Measurements from ENCODE around the gene IGFN1.
"Not testable (repeated sequence)": the region's sequence is repeated elsewhere in the genome, so short reads cannot be mapped to it uniquely, and the experiment has no call there.

IGFN1 gene

GRCh38 chr1:201190624-201191051 is at the start of gene IGFN1:
Gene IGFN1 (plus strand): TSS chr1:201190824. CDS start chr1:201193294, 2,470 bp downstream.
- no peak for DNase-seq

- no peak for DNase-seq
Observed at GRCh38 chr1:201140941-201141260, 49.7 kb upstream of the IGFN1 start.

- no peak for DNase-seq
Observed at GRCh38 chr1:201141418-201141817, 49.2 kb upstream of the IGFN1 start.

DNA sequence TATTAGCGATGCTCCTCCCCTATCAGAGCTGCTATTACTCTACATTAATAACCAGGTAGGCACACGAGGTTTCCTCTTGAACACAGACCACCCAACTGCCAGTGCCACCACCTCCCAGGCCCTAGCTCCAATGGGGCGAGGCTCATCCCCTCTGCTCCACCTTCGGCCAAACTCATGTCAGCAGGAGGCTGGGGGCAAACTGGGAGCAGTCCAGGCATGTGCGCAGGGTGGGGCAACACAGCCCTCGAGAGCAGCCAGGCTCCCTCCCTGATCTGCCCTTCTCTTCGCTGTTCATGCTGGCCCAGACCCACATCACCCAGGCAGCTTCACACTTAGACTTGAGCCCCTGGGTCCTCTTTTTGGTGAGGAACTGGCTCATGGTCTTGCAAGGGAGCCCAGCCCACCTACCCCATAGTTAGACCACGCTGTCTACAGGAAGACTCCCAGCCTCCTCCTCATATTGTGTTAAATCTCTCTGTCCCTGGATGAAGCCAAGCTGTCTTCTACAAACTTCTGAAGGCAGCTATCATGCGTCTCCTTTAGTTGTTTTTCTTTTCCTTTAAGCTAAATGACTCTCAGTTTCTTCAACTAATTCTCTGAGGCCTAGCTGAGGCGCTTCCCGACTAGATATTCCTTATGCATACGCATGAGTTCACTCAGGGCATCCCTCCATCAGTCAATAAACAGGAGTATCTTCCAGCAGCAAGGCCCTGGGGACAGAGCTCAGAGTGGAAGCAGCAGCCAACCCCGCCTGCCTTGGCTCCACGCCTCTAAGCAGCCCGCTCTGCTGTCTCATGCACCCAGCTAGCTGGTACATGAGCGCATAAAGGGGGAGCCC is 48.4 kb upstream of the IGFN1 start:
- no peak for DNase-seq

DNA sequence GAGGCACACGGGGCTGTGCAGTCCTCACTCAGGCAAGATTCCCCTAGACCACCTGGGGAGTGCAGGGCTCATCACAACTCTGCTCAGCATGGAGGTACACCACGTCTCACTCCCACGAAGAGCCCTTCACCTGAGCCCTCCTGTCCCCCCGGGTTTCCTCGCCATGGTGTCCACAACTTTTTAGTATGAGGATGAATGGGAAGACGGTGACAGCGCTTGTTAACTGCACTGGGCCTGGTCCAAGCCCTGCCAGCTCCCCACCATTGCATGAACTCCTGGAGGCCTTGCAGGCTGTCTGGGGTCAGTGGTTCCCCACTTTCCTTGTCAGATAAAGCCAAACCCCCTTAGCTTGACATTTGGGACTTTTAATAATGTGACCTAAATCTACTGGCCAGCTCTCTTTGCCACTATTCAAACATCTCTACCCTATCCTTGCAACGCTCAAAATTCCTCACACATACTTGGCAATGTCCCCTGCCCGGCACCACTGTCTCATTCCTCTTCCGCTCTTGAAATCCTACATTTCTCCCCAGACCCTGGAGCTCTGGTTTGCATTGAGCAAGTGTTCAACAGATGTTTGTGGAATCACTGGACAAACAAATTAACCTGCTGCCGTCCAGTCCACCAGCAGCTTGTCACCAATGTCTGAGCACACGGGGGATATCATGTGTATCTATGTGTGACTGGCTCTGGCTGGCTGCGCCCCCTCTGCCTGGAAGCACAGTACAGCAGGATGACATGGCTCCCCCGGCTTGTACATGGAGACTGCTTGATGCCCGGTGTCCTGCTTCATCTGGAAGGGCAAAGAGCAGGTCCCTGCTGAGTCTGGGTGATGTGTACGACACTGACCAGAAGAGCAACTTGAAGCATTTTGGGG is 47.5 kb upstream of the IGFN1 start:
- DNase-seq, result no peak

DNA sequence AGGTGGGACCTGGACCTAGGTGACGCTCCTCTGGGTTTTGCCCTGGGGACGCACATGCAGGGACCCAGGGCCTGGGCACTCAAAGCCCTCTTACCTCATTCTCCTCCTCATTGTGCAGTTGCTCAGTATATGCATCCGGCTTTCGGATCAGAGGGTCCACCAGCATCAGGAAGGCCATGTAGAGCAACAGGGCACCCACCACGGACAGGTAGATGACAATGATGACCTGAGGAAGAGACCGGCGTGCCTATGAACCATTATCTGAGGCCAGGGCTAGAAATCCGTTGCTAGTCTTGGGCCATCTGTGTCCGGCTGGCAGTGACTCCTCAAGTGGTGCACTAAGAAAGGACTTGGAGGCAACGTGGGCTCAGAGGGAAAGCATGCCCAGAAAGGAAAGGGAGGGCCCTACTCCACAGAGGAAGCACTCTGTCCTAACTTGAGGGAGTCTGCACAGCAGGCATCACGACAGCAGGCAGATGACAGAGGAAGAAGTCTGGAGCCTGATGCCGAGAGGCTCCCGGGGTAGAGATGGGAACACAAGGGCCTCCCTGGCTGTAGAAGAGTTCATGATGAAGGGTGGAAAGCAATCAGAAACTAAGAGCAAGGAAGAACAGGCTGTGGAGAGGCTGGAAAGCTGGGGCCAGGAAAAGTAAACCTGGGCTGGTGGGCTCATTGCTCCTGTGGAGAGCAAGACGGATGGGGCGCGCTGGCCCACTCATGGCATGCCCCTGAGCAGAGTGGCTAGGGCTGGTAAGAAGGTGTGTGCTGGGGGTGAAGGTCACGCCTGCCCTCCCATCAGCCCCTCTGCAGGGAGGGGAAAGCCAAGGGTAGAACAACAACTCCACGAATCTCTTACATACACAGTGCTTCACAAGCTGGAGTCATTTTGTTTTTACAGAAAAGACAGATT is 46.6 kb upstream of the IGFN1 start:
- no peak for DNase-seq

GRCh38 chr1:201144701-201145100 is 45.9 kb upstream of the IGFN1 start:
- no peak for DNase-seq

GRCh38 chr1:201145132-201145531 is 45.5 kb upstream of the IGFN1 start:
- DNase-seq, result no peak

GRCh38 chr1:201145816-201146215 is 44.8 kb upstream of the IGFN1 start:
- DNase-seq, result no peak

DNA sequence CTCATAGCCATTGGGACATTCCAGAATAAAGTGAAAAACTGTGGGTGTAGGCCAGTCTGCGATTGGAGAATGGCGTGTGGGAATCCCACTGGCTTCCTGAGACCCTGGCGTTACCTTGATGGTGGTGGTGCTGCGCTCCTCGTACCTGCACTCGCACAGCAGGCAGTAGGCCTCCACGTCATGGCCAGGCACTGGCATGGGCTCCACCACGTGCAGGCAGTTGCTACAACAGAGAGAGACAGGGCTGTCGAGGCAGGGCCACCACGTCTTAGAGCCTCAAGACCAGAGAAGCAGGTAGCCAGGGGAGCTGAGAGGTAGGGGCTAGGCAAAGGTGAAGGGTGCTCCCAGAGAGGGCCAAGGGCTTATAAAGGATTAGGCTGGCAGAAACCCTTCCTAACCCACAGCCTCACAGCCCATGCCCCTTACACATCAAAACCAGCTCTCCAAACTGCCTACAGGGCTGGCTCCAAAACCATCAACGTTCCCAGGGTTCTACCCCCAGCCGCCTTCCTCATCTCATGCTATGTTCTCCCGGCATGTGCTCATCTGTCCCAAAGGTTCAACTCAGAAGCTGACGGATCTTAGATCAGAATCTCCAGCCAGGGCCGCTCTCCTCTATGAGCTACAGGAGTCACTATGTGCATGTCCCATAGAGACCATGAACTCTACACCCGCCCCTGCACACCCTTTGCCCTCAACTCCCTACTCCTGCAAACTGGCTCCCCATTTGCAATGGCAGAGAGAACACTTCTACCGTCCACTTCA is 43.8 kb upstream of the IGFN1 start:
- DNase-seq, result no peak

- DNase-seq, result no peak
Observed at GRCh38 chr1:201147396-201148015, 43.1 kb upstream of the IGFN1 start.

- DNase-seq, result no peak
Observed at GRCh38 chr1:201149400-201149799, 41.2 kb upstream of the IGFN1 start.

DNA sequence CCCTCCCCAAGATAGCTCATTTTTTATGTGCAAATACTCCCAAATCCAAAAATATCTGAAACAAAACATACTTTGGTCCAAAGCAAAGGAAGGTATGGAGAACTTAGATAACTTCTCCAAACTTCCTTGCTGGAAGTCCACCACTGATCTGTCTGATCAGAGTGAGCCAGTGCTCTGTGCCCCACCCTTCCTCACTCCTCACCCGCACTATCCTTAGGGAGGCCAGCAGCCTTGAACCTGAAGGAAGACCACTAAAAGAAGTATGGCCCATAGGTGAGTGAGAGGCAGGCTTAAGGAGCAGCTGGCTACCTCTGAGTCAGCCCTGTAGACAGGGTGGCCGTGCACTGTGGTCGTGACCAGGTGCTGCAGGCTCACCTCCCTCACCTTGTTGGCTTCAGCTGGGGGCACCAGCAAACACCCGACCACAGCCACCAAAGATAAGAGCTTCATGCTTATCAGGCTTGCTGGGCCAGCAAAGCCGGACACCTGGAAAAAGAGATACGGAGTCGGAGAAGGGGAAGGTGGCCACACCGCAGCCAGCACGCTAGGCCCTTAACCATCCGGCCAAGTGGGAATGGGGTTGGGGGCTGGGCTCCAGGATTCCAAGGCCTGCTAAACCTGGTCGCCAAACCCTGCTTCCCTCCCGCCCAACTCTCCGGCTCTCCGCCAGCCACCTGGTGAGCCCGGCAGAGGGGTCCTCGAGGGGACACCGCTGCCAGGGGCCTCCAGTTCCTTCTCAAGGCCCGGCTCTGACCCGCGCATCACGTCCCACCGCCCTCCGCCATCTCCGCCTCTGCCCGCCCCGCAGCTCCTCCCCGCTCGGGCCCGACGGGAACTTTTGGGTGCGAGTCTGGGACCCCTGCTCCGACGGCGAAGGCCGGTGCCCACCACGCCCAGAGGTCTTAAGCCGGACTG is 36.9 kb upstream of the IGFN1 start:
- no peak for DNase-seq

DNA sequence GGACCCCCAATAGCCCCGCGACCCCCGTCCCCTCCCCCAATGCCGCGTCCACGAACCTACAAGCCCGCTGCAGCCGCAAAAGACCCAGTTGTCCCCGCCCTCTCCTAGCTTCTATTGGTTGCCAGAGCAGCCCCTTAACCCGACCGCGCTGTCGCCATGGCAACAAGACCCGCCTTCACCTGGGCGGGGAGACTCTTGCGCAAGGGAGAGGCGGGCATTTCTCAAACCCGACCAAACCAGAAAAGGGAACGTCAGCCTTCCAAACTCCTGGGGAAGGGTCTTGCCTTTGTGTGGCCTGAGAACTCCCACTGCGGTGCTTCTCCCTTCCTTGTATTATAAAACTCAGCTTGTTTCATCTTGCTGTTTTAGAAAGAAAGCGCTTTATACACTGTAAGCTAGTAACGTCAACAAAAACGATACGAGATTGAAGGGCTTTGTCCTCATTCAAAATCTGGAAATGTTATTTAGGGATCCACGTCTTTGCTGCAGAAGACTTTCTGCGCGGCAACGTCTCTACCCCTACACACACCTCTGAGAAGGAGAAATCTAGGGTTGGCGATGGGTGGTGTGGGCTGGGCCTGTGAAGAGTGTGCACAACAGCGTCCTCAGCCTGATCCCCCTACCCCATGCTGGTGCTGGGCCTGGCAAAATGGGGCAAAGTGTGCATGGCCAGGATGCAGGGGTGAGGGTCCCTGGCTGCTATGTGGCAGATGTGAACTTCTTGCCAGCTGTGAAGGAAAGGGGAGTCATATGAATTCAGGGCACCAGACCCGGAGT is 36.0 kb upstream of the IGFN1 start, which contains the start of gene TMEM9:
TSS of gene TMEM9 (minus strand) at position 86 of the 777 bp plus-strand sequence. CDS start 551 bp downstream, outside the sequence.
- DNase-seq, result peak; percentile 81

DNA sequence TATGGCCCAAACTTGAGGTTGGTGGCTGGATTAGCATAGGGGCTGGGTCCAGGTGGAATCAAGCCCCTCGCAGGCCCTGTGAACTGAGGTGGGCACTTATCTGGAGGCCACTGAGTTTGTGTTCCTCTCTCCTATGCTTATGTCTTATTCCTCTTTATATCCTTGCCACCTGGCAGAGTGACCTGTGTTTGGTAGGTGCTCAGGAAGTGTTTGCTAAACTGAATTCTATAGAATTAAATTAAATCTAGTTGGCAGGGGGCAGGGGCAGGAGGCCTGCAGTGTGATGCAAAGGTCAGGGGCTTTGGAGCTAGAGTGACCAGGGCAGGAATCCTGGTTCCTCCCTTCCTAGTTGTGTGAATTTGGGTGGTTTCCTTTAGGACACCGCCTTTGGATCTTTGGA is 35.3 kb upstream of the IGFN1 start:
- no peak for DNase-seq

- no peak for DNase-seq
Observed at GRCh38 chr1:201156346-201156745, 34.3 kb upstream of the IGFN1 start.

- no peak for DNase-seq
Observed at GRCh38 chr1:201156819-201157218, 33.8 kb upstream of the IGFN1 start.

DNA sequence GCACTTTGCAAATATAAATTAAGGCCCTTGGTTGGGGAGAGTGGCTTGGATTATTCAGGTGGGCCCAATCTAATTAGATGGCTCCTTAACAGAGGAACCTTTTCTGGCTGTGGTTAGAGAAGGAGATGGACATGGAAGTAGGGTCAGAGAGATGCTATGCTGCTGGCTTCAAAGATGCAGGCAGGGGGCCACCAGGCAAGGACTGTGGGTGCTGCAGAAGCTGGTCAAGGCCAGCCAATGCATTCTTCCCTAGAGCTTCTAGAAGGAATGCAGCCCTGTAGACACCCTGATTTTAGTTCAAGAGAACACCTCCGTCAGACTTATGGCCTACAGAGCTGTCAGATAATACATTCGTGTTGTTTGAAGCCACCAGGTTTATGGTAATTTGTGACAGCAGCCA is 32.7 kb upstream of the IGFN1 start:
- no peak for DNase-seq

DNA sequence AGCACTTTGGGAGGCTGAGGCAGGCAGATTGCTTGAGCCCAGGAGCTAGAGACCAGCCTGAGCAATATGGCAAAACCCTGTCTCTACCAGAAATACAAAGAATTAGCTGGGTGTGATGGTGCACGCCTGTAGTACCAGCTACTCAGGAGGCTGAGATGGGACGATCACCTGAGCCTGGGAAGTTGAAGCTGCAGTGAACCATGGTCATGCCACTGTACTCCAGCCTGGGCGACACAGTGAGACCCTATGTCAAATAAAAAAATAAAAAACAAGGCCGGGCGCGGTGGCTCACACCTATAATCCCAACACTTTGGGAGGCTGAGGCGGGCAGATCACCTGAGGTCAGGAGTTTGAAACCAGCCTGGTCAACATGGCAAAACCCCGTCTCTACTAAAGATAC is 27.6 kb upstream of the IGFN1 start:
- not testable (repeated sequence) for DNase-seq

- no peak for DNase-seq
Observed at GRCh38 chr1:201163707-201164106, 26.9 kb upstream of the IGFN1 start.

Data from amniotic stem cell (primary cell).